AG04449 (cell line): Measurements from ENCODE around the gene TAF11L9.
"Not testable (repeated sequence)": the region's sequence is repeated elsewhere in the genome, so short reads cannot be mapped to it uniquely, and the experiment has no call there.

Experiments used
- CTCF ChIA-PET: fragments of 350-600 bp; formaldehyde crosslinking; extraction: SDS; loops from one replicate; lab custom pipeline; 2021; ENCODE audit warnings: antibody characterized with exemption; lab: Yijun Ruan, JAX
- POLR2A ChIA-PET: fragments of 400-600, 350-600 bp; formaldehyde crosslinking; extraction: SDS; loops from one replicate; lab custom pipeline; 2020; ENCODE audit warnings: antibody characterized with exemption, inconsistent platforms; lab: Yijun Ruan, JAX
- DNase-seq: peaks from one replicate; pipeline ENCODE4 v3.0.0-alpha.2; 2010; ENCODE audit warnings: low read depth, low spot score
- H3K4me3 ChIP-seq: 2 replicates; pipeline ENCODE4 v1.5.1; 2011; ENCODE audit warnings: low read depth, mild to moderate bottlenecking, control low read depth, low read length
- CTCF ChIP-seq: IDR thresholded peaks from one replicate; pipeline ENCODE4 v1.5.1; 2011; ENCODE audit warnings: mild to moderate bottlenecking, moderate library complexity, low read length, control low read depth, inconsistent platforms; ENCODE audit not compliant: insufficient read depth; ENCODE audit errors: missing control alignments

TAF11L9 gene

GRCh38 chr5:17604951-17605350 lies 10.8 kb upstream of the TAF11L9 start:
- ChIA-PET POLR2A (no interaction called here), CTCF (no interaction called here)
- TF ChIP-seq CTCF: no peak
- DNase-seq: no peak
- H3K4me3 ChIP-seq: no peak overlapping the region

- CTCF ChIA-PET, POLR2A ChIA-PET, DNase-seq, H3K4me3 ChIP-seq: not testable (repeated sequence)
Observed at GRCh38 chr5:17603880-17604279, 9.7 kb upstream of the TAF11L9 start, which contains the start of gene TAF11L11. Gene TAF11L11, plus strand, starts transcription at chr5:17604183.

DNA sequence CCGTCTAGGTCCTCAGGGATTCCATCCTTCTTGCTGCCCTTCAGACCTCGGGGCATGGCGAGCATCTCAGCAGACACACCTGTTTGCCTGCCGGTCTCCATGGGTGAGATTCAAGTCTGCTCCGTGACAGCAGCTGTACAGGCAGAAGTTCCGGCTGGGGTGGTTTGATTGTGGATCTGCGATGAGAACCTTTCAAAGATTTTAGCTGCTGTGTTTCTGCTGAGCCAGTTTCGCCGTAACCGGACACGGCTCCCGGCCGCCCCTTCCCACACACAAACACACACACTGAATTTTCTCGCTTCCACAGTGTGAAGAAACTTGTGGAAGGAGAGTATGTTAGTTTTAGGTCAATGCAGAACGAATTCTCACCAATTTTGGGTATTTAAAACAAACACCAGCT lies 3.5 kb upstream of the TAF11L9 start, which contains the start of gene TAF11L10:
Gene TAF11L10 (minus strand): TSS at position 101 of the 400 bp plus-strand sequence.
- H3K4me3 ChIP-seq, POLR2A ChIA-PET, DNase-seq, CTCF ChIA-PET: not testable (repeated sequence)

- H3K4me3 ChIP-seq, DNase-seq, POLR2A ChIA-PET, CTCF ChIA-PET: not testable (repeated sequence)
Observed at GRCh38 chr5:17590860-17591259, 3.3 kb downstream of the TAF11L9 start, which contains the start of gene TAF11L8. Gene TAF11L8, minus strand, starts transcription at chr5:17590960.

DNA sequence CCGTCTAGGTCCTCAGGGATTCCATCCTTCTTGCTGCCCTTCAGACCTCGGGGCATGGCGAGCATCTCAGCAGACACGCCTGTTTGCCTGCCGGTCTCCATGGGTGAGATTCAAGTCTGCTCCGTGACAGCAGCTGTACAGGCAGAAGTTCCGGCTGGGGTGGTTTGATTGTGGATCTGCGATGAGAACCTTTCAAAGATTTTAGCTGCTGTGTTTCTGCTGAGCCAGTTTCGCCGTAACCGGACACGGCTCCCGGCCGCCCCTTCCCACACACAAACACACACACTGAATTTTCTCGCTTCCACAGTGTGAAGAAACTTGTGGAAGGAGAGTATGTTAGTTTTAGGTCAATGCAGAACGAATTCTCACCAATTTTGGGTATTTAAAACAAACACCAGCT lies 8.5 kb downstream of the TAF11L9 start, which contains the start of gene TAF11L7:
Gene TAF11L7 (minus strand): TSS at position 101 of the 400 bp plus-strand sequence.
- POLR2A ChIA-PET, H3K4me3 ChIP-seq, CTCF ChIA-PET, DNase-seq: not testable (repeated sequence)
